GM12891 (cell line): ENCODE results near the gene ASF1B.

Source experiments
- POLR2A ChIP-seq: IDR thresholded peaks from 2 replicates; pipeline ENCODE4 v1.6.1; 2011; ENCODE audit warnings: low read depth, low read length, control low read depth
- POLR2AphosphoS5 ChIP-seq: IDR thresholded peaks from 2 replicates; pipeline ENCODE4 v1.6.1; 2011; ENCODE audit warnings: low read depth, low read length, control low read depth
- POU2F2 ChIP-seq: IDR thresholded peaks from 2 replicates; pipeline ENCODE4 v1.6.1; 2011; ENCODE audit warnings: low read depth, mild to moderate bottlenecking, control low read depth, low read length, moderate library complexity
- SPI1 ChIP-seq: IDR thresholded peaks from 2 replicates; pipeline ENCODE4 v1.6.1; 2011; ENCODE audit warnings: low read depth, low read length, control low read depth
- TAF1 ChIP-seq: IDR thresholded peaks from 2 replicates; pipeline ENCODE4 v1.6.1; 2011; ENCODE audit warnings: low read depth, low read length, control low read depth

DNA sequence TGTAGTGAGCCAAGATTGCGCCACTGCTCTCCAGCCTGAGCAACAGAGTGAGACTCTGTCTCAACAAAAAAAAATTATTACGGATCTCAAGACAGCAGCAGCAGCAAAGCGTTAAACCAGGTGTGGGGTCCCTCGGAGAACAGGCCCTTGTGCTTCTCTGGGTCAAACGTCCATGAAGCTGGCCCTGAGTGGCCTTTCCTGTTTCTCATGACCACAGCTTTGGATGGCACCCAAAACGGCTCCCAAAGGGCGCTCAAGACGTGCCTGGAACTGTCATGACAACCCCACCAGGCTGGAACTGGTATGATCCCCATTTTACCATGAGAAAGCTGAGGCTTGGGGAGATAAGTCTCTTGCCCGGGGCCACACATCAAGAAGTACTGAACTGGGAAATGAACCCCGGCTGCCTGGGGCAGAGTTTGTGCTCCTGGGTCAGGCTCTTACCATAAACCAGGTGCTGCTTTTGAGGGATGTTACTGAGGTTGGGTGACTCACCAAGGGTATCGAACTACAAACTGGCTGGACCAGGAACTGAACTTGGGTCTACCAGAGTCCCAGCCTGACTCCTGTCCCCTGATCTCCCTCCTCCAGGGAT lies 34.2 kb downstream of the ASF1B start:
- TF ChIP-seq TAF1 (no peak), POLR2AphosphoS5 (no peak), POLR2A (no peak), POU2F2 (no peak), SPI1 (no peak)
